H1 (cell line): Measurements from ENCODE around the gene XPNPEP1. TPM values are rescaled to one million over a fixed set of nuclear protein-coding genes. Genes with fewer than 3 reads are reported as not detected.

Experiments used
- CTCF ChIA-PET: fragments of 300-600 bp; sonication (Branson Sonifier 250); formaldehyde crosslinking; loops from one replicate; lab custom pipeline; 2021; ENCODE audit not compliant: partially characterized antibody; lab: Charles Lee
- POLR2A ChIA-PET: fragments of 300-600 bp; sonication (Branson Sonifier 250); formaldehyde crosslinking; loops from one replicate; lab custom pipeline; 2021; ENCODE audit warnings: inconsistent platforms; ENCODE audit not compliant: partially characterized antibody; lab: Charles Lee
- DNase-seq, 2 experiments: peaks; one replicate each; pipeline versions ENCODE4 v3.0.0 to v3.0.0-alpha.2; 2010 to 2022; ENCODE audit warnings: low spot score in 2 of 2, low read depth in 1 of 2, mixed read lengths in 1 of 2
- FAIRE-seq: peaks from 2 replicates; lab custom pipeline; 2011; peaks lifted over from hg19 to GRCh38; lab: Jason Lieb, UNC
- H2AFZ ChIP-seq: 2 replicates; pipeline ENCODE4 v1.8.1; 2012; ENCODE audit warnings: low read length, inconsistent platforms
- H2AK5ac ChIP-seq: 2 replicates; pipeline ENCODE4 v1.6.1; 2013; ENCODE audit warnings: low read depth, low read length
- H2BK120ac ChIP-seq: replicated peaks from 2 replicates; pipeline ENCODE3; 2013; ENCODE audit warnings: low read depth, low read length, inconsistent platforms
- H2BK12ac ChIP-seq: 2 replicates; pipeline ENCODE4 v1.6.1; 2013; ENCODE audit warnings: low read depth, low read length
- H2BK15ac ChIP-seq: 2 replicates; pipeline ENCODE4 v1.6.1; 2013; ENCODE audit warnings: low read length
- H2BK20ac ChIP-seq: 2 replicates; pipeline ENCODE4 v1.6.1; 2013; ENCODE audit warnings: low read length
- H2BK5ac ChIP-seq: 2 replicates; pipeline ENCODE4 v1.6.1; 2013; ENCODE audit warnings: low read depth, low read length
- H3K14ac ChIP-seq: 2 replicates; pipeline ENCODE4 v1.6.1; 2013; ENCODE audit warnings: inconsistent platforms; ENCODE audit not compliant: insufficient read length
- H3K18ac ChIP-seq: 2 replicates; pipeline ENCODE4 v1.6.1; 2013; ENCODE audit warnings: low read length; ENCODE audit errors: extremely low read depth
- H3K23ac ChIP-seq: 2 replicates; pipeline ENCODE4 v1.6.1; 2013; ENCODE audit warnings: inconsistent platforms; ENCODE audit not compliant: insufficient read length
- H3K23me2 ChIP-seq: 2 replicates; pipeline ENCODE4 v1.6.1; 2013; ENCODE audit warnings: low read depth, low read length
- H3K27ac ChIP-seq: 2 replicates; pipeline ENCODE4 v1.6.1; 2011; ENCODE audit warnings: low read depth, low read length, inconsistent platforms
- H3K27me3 ChIP-seq, 4 experiments: replicated peaks in 1 of 4; 1 replicate in 1 of 4; 2 replicates in 3 of 4; pipeline versions ENCODE4 v1.6.1 to v1.8.1; 2011 to 2013; ENCODE audit warnings: low read length in 3 of 4, mild to moderate bottlenecking in 3 of 4, inconsistent platforms in 2 of 4, mixed read lengths in 2 of 4, moderate library complexity in 1 of 4; ENCODE audit not compliant: control insufficient read depth in 3 of 4, insufficient read depth in 3 of 4; ENCODE audit errors: extremely low read depth in 1 of 4
- H3K36me3 ChIP-seq, 4 experiments: 2 replicates each; pipeline versions ENCODE4 v1.6.1 to v1.8.1; 2011 to 2013; ENCODE audit warnings: mild to moderate bottlenecking in 4 of 4, low read length in 3 of 4, moderate library complexity in 2 of 4, control low read depth in 1 of 4, inconsistent platforms in 1 of 4; ENCODE audit not compliant: insufficient read depth in 4 of 4, control insufficient read depth in 2 of 4
- H3K4ac ChIP-seq: replicated peaks from 2 replicates; pipeline ENCODE3; 2013; ENCODE audit warnings: low read length, low read depth, mixed read lengths, inconsistent platforms; ENCODE audit not compliant: insufficient read length
- H3K4me1 ChIP-seq, 4 experiments: replicated peaks in 1 of 4; 1 replicate in 1 of 4; 2 replicates in 3 of 4; pipeline versions ENCODE4 v1.6.1 to v1.8.1; 2011 to 2013; ENCODE audit warnings: low read length in 3 of 4, inconsistent platforms in 2 of 4, mixed read lengths in 1 of 4; ENCODE audit not compliant: insufficient read depth in 4 of 4, control insufficient read depth in 3 of 4
- H3K4me2 ChIP-seq, 2 experiments: 2 replicates each; pipeline versions ENCODE4 v1.6.1 to v1.8.1; 2011 to 2013; ENCODE audit warnings: low read depth in 2 of 2, low read length in 2 of 2, control low read depth in 1 of 2, inconsistent platforms in 1 of 2, mild to moderate bottlenecking in 1 of 2; ENCODE audit not compliant: insufficient read depth in 1 of 2
- H3K4me3 ChIP-seq, 4 experiments: fragments of 200-600, 300-600 bp in 1 of 4; sonication (generic), shearing (Covaris generic), sonication (Bioruptor Twin) in 1 of 4; 2 replicates each; pipeline versions ENCODE4 v1.5.1 to v1.8.1; 2011 to 2016; ENCODE audit warnings: low read length in 4 of 4, low read depth in 3 of 4, control low read depth in 2 of 4, inconsistent platforms in 2 of 4, mild to moderate bottlenecking in 2 of 4, mixed read lengths in 1 of 4, moderate library complexity in 1 of 4; ENCODE audit not compliant: insufficient read depth in 2 of 4; ENCODE audit errors: extremely low read depth in 1 of 4
- H3K56ac ChIP-seq: replicated peaks from 2 replicates; pipeline ENCODE3; 2013; ENCODE audit warnings: low read depth, mild to moderate bottlenecking, mixed read lengths, low read length, inconsistent platforms; ENCODE audit not compliant: insufficient read length
- H3K79me1 ChIP-seq: 2 replicates; pipeline ENCODE4 v1.6.1; 2013; ENCODE audit warnings: low read depth, low read length, control low read depth
- H3K79me2 ChIP-seq, 2 experiments: 2 replicates each; pipeline versions ENCODE4 v1.6.1 to v1.8.1; 2012 to 2013; ENCODE audit warnings: low read length in 2 of 2, mild to moderate bottlenecking in 2 of 2, inconsistent platforms in 1 of 2; ENCODE audit not compliant: insufficient read depth in 2 of 2, control insufficient read depth in 1 of 2
- H3K9ac ChIP-seq, 4 experiments: replicated peaks in 1 of 4; 1 replicate in 1 of 4; 2 replicates in 3 of 4; pipeline versions ENCODE4 v1.6.1 to v1.8.1; 2011 to 2013; ENCODE audit warnings: low read depth in 3 of 4, low read length in 3 of 4, control low read depth in 2 of 4, mild to moderate bottlenecking in 2 of 4, moderate library complexity in 2 of 4, inconsistent platforms in 1 of 4; ENCODE audit errors: extremely low read depth in 1 of 4
- H3K9me3 ChIP-seq, 2 experiments: 2 replicates each; pipeline versions ENCODE4 v1.6.1 to v1.8.1; 2012 to 2013; ENCODE audit warnings: mild to moderate bottlenecking in 2 of 2, moderate library complexity in 2 of 2, control low read depth in 1 of 2, inconsistent platforms in 1 of 2, low read depth in 1 of 2, low read length in 1 of 2, mixed read lengths in 1 of 2; ENCODE audit not compliant: insufficient read depth in 2 of 2
- H4K20me1 ChIP-seq, 2 experiments: replicated peaks in 1 of 2; 2 replicates each; pipeline versions ENCODE3 to v1.8.1; 2011 to 2013; ENCODE audit warnings: inconsistent platforms in 2 of 2, low read length in 2 of 2, mild to moderate bottlenecking in 1 of 2; ENCODE audit not compliant: insufficient read depth in 2 of 2, control insufficient read depth in 1 of 2
- H4K5ac ChIP-seq: 2 replicates; pipeline ENCODE4 v1.6.1; 2013; ENCODE audit warnings: low read length, low read depth, mixed read lengths, inconsistent platforms; ENCODE audit not compliant: insufficient read length
- H4K8ac ChIP-seq: 2 replicates; pipeline ENCODE4 v1.8.0; 2013; ENCODE audit warnings: mild to moderate bottlenecking, moderate library complexity, low read length, inconsistent platforms; ENCODE audit not compliant: insufficient read depth; ENCODE audit errors: extremely low read depth
- H4K91ac ChIP-seq: replicated peaks from 2 replicates; pipeline ENCODE3; 2013; ENCODE audit warnings: low read length, mixed read lengths, inconsistent platforms; ENCODE audit not compliant: insufficient read length
- ATF2 ChIP-seq: IDR thresholded peaks from 2 replicates; pipeline ENCODE4 v1.6.1; 2012; ENCODE audit warnings: low read length, inconsistent platforms
- CBX8 ChIP-seq: fragments of 300-800, 300-1000 bp; sonication (generic); IDR thresholded peaks from 2 replicates; pipeline ENCODE4 v1.7.1; 2016; ENCODE audit warnings: low read depth, low read length, borderline replicate concordance
- CREB1 ChIP-seq: IDR thresholded peaks from 2 replicates; pipeline ENCODE4 v1.6.1; 2012; ENCODE audit warnings: inconsistent platforms
- EGR1 ChIP-seq: IDR thresholded peaks from 2 replicates; pipeline ENCODE4 v1.6.1; 2011; ENCODE audit warnings: low read depth, low read length, borderline replicate concordance
- GTF2F1 ChIP-seq: IDR thresholded peaks from 2 replicates; pipeline ENCODE4 v1.6.1; 2012; ENCODE audit warnings: low read depth, low read length, improper control_type of control experiment, borderline replicate concordance
- NANOG ChIP-seq: IDR thresholded peaks from 2 replicates; pipeline ENCODE4 v1.6.1; 2011; ENCODE audit warnings: low read length, low read depth, mild to moderate bottlenecking, inconsistent platforms; ENCODE audit not compliant: insufficient read depth, poor library complexity, severe bottlenecking
- RNF2 ChIP-seq: fragments of 200-900, 300-1000 bp; sonication (generic); IDR thresholded peaks from 2 replicates; pipeline ENCODE4 v1.7.1; 2016; ENCODE audit warnings: borderline replicate concordance, low read depth, mild to moderate bottlenecking, antibody characterized with exemption, low read length; ENCODE audit not compliant: poor library complexity, severe bottlenecking; ENCODE audit errors: missing control alignments
- RXRA ChIP-seq: IDR thresholded peaks from 2 replicates; pipeline ENCODE4 v1.6.1; 2011; ENCODE audit warnings: low read depth, mild to moderate bottlenecking, low read length, moderate library complexity; ENCODE audit not compliant: insufficient read depth
- SIN3A ChIP-seq, 2 experiments: IDR thresholded peaks in 1 of 2; conservative IDR thresholded peaks in 1 of 2; 2 replicates each; pipeline ENCODE4 v1.6.1; 2011 to 2012; ENCODE audit warnings: low read length in 2 of 2, improper control_type of control experiment in 1 of 2, low read depth in 1 of 2, mild to moderate bottlenecking in 1 of 2
- SIRT6 ChIP-seq: IDR thresholded peaks from one replicate; pipeline ENCODE4 v1.7.1; 2012; ENCODE audit warnings: low read length, inconsistent platforms
- SRF ChIP-seq: IDR thresholded peaks from 2 replicates; pipeline ENCODE4 v1.6.1; 2011; ENCODE audit warnings: mild to moderate bottlenecking, low read depth, low read length, moderate library complexity
- TAF7 ChIP-seq: optimal IDR thresholded peaks from 2 replicates; pipeline ENCODE3; 2011; ENCODE audit warnings: low read depth, mild to moderate bottlenecking, inconsistent platforms, low read length, moderate library complexity, borderline replicate concordance
- WGBS, 2 experiments: shearing (Covaris generic) in 1 of 2; methylation state at CpG; one replicate each; pipeline versions ENCODE4 v1.1.6 to v1.1.7; 2013 to 2015; ENCODE audit warnings: low lambda C conversion rate in 2 of 2, mixed read lengths in 2 of 2, inconsistent platforms in 1 of 2, low coverage in 1 of 2, missing lambda C conversion rate in 1 of 2; ENCODE audit not compliant: insufficient replicate concordance in 2 of 2, insufficient coverage in 1 of 2, insufficient read length in 1 of 2; ENCODE audit errors: extremely low coverage in 1 of 2, missing lambda C conversion rate in 1 of 2; 5-methylcytosine and 5-hydroxymethylcytosine counted together
- polyA plus RNA-seq, 7 experiments: library from polyadenylated mRNA; depleted of rRNA in 3 of 7; stranded (reverse) in 5 of 7; unstranded in 2 of 7; fragments of >200 nt in 5 of 7; fragments of 200-250 nt in 2 of 7; gene quantifications; 1 replicate in 5 of 7; 2 replicates in 1 of 7; 4 replicates in 1 of 7; pipeline versions ENCODE4 v1.2.1 to v1.2.3, GENCODE V29; 2011 to 2013; ENCODE audit warnings: missing spikeins in 2 of 7, mixed read lengths in 2 of 7
- total RNA-seq: library from RNA; stranded (reverse); fragmentation: NEBNext Ultra II Directional; extraction: Animal tissue kit (Norgen Biotek cat#: 25700); gene quantifications from 2 replicates; pipeline ENCODE4 v1.2.1, GENCODE V29; 2021

The XPNPEP1 gene
- total and polyA plus RNA-seq, 2 of the 8 experiments (the other 6 are each of a cell fraction or from before 2014, with no cell fraction given) = 61.1 to 201 TPM

GRCh38 chr10:109831846-109832245 lies 91.5 kb downstream of the XPNPEP1 start:
- H3K4me3 ChIP-seq = no peak overlapping the region
- no peak overlapping the region for H3K4ac ChIP-seq
- POLR2A ChIA-PET = no interaction called here
- H2BK20ac ChIP-seq = no peak overlapping the region
- H3K79me1 ChIP-seq = no peaks in the 10 kb centered on the region
- H3K18ac ChIP-seq = no peak overlapping the region
- H2AFZ ChIP-seq = no peak overlapping the region
- H3K23me2 ChIP-seq = no peaks in the 10 kb centered on the region
- H3K79me2 ChIP-seq = no peaks in the 10 kb centered on the region
- no peak overlapping the region for H3K23ac ChIP-seq
- H4K20me1 ChIP-seq = no peaks in the 10 kb centered on the region
- no peak overlapping the region for H3K14ac ChIP-seq
- H3K9ac ChIP-seq = no peak overlapping the region
- no peaks in the 10 kb centered on the region for H3K36me3 ChIP-seq
- H3K4me2 ChIP-seq = no peak overlapping the region
- no peak overlapping the region for H2BK5ac ChIP-seq
- WGBS, 2 experiments = 95% methylated on average over 9 of the region's 9 CpGs; no CpG with 5 or more reads in 1 of the 2 experiments
- H2BK12ac ChIP-seq = no peak overlapping the region
- CTCF ChIA-PET = interaction anchor here (1.0 to 2.0 kb wide), 2 partner anchors 21 to 26 kb away, joined by 4 to 5 read pairs; no protein-coding TSS in a partner anchor
- H2BK120ac ChIP-seq = no peak overlapping the region
- H3K9me3 ChIP-seq = 0 out of 4 replicates have a peak, but pooled peaks cover 0 to 2% of the 10 kb centered on the region in 2 experiments
- H4K91ac ChIP-seq = no peak overlapping the region
- no peaks in the 10 kb centered on the region for H3K4me1 ChIP-seq
- H4K8ac ChIP-seq = no peak overlapping the region
- no peak overlapping the region for H2BK15ac ChIP-seq
- H3K56ac ChIP-seq = no peak overlapping the region
- H2AK5ac ChIP-seq = no peak overlapping the region
- FAIRE-seq (no peak), DNase-seq (no peak)
- no peak overlapping the region for H3K27ac ChIP-seq
- H4K5ac ChIP-seq = no peak overlapping the region
- no peaks in the 10 kb centered on the region for H3K27me3 ChIP-seq
- TF ChIP-seq GTF2F1 = no peak
- TF ChIP-seq SIRT6 = no peak
- TF ChIP-seq SIN3A (conservative IDR thresholded peaks at IDR 0.05 in 1 of 2, IDR thresholded peaks at IDR 0.05 in 1 of 2; ENCODE audit: low read depth in 1 of 2, low read length in 2 of 2) = no peak
- no peak for TF ChIP-seq CBX8
- no peak for TF ChIP-seq CREB1
- no peak for TF ChIP-seq EGR1
- TF ChIP-seq RNF2 = no peak
- TF ChIP-seq NANOG = no peak
- no peak for TF ChIP-seq ATF2
- TF ChIP-seq RXRA = no peak
- TF ChIP-seq SRF = no peak
- no peak for TF ChIP-seq TAF7
